Measurements from ENCODE around the gene SAYSD1. TPM values are rescaled to one million over a fixed set of nuclear protein-coding genes. Genes with fewer than 3 reads are reported as not detected.

SAYSD1 gene
- 10 to 100 TPM in 4 of 9 donors, 1 to 10 TPM in 5; 6.5 to 14.6 (median 9.2) TPM for total RNA-seq
- 10 to 100 TPM in 1 of 2 donors, 1 to 10 TPM in 1; 9.6 to 10.3 TPM for polyA plus RNA-seq
- long read RNA-seq, donor 1, transcript SAYSD1-201 (2 exons, 2,020 nt): major isoform, 23 of 24 reads
- long read RNA-seq, donor 1, partial matches to known transcripts: 0 of 24 reads
- long read RNA-seq, donor 1, other reads (novel, unspliced or antisense): 0 of 24 reads
- long read RNA-seq, donor 2, transcript SAYSD1-201 (2 exons, 2,020 nt): major isoform, 9 of 11 reads
- long read RNA-seq, donor 2, partial matches to known transcripts: 0 of 11 reads
- long read RNA-seq, donor 2, other reads (novel, unspliced or antisense): 0 of 11 reads
- long read RNA-seq, donor 3, transcript SAYSD1-201 (2 exons, 2,020 nt): major isoform, 10 of 10 reads
- long read RNA-seq, donor 3, partial matches to known transcripts: 0 of 10 reads
- long read RNA-seq, donor 3, other reads (novel, unspliced or antisense): 0 of 10 reads

- Histone ChIP-seq H3K36me3 (peaks cover 0 to 11% (median 6%) of the 10 kb centered on the region in 9 donors), H3K4me3 (peak within 1 kb of the TSS; percentile 57 to 87 (median 76)), H3K27ac (peak within 1 kb of the TSS; percentile 84 to 99 (median 96)), H3K27me3 (no peaks in the 10 kb centered on the region), H3K4me1 (peaks cover 0 to 30% (median 14%) of the 10 kb centered on the region in 12 donors), H3K9me3 (no peaks in the 10 kb centered on the region)
- TF ChIP-seq POLR2A (IDR thresholded peaks at IDR 0.05) (peak in 1 of 2 donors; percentile 75), CTCF (IDR thresholded peaks at IDR 0.05) (peak in 1 of 12 donors; percentile 6)
- intact Hi-C loops (cut with DNase I): loop anchor here in 1 of 10 donors (10.0 kb wide), 1 partner anchor 410 kb away; the partner anchor contains the start of gene GLO1
- 1 to 2% (median 1%) methylated on average over 33 to 68 of the region's 68 CpGs for WGBS, 4 donors
- peak; percentile 92 to 99 (median 98) for ATAC-seq
- peak; percentile 91 to 97 (median 94) for DNase-seq
These were observed at the start of gene SAYSD1 for GRCh38 chr6:39114704-39115599. Gene SAYSD1, minus strand, starts transcription at chr6:39115186. Its CDS starts 97 bp downstream, at chr6:39115089.

- Histone ChIP-seq H3K27me3 (peaks cover 0 to 8% (median 0%) of the 10 kb centered on the region in 9 donors), H3K27ac (no peak overlapping the region), H3K9me3 (peaks cover 0 to 4% (median 0%) of the 10 kb centered on the region in 12 donors), H3K4me1 (no peaks in the 10 kb centered on the region), H3K36me3 (no peaks in the 10 kb centered on the region), H3K4me3 (no peak overlapping the region)
- TF ChIP-seq CTCF (IDR thresholded peaks at IDR 0.05): no peak
- no peak for TF ChIP-seq POLR2A (IDR thresholded peaks at IDR 0.05)
- intact Hi-C loops (cut with DNase I): no loop called here
- ATAC-seq (no peak), DNase-seq (no peak)
- WGBS, 4 donors: 40 to 67% (median 54%) methylated on average over 3 of the region's 3 CpGs
These were observed 42.5 kb upstream of the SAYSD1 start for GRCh38 chr6:39157511-39157910.

GRCh38 chr6:39156801-39157200, 41.8 kb upstream of the SAYSD1 start:
- TF ChIP-seq POLR2A (IDR thresholded peaks at IDR 0.05): no peak
- no peak for TF ChIP-seq CTCF (IDR thresholded peaks at IDR 0.05)
- intact Hi-C loops (cut with DNase I): no loop called here
- no peak overlapping the region for H3K27ac ChIP-seq
- H3K9me3 ChIP-seq: peaks cover 0 to 4% (median 0%) of the 10 kb centered on the region in 12 donors
- ATAC-seq (no peak), DNase-seq (no peak)
- WGBS, 4 donors: 86 to 92% (median 88%) methylated on average over 3 of the region's 3 CpGs
- no peak overlapping the region for H3K4me3 ChIP-seq
- H3K4me1 ChIP-seq: no peaks in the 10 kb centered on the region
- H3K36me3 ChIP-seq: no peaks in the 10 kb centered on the region
- H3K27me3 ChIP-seq: peaks cover 0 to 10% (median 0%) of the 10 kb centered on the region in 9 donors
